CD4-positive, CD25-positive, alpha-beta regulatory T cell (primary cell): ENCODE data around the gene UTS2R. TPM values are rescaled to one million over a fixed set of nuclear protein-coding genes. Genes with fewer than 3 reads are reported as not detected.
A peak's percentile ranks its signal among the peaks of the same experiment; 100 is the strongest.

Experiments
- ATAC-seq, 2 donors: fragments of 150-1000 bp; cut with Tn5 transposase; one replicate each; pipeline ENCODE4 v1.10.0; 2021; ENCODE audit warnings: low read depth in 2 of 2, moderate number of reproducible peaks in 2 of 2, moderate library complexity in 1 of 2
- DNase-seq, 3 donors: peaks; one replicate each; pipeline versions ENCODE4 v3.0.0 to v3.0.0-alpha.2; 2012 to 2022; ENCODE audit warnings: mixed read lengths in 1 of 3
- H3K27ac ChIP-seq: one replicate; pipeline ENCODE4 v1.7.0; 2013; ENCODE audit warnings: mild to moderate bottlenecking, low read length; ENCODE audit not compliant: insufficient read depth, poor library complexity, severe bottlenecking
- H3K27me3 ChIP-seq: one replicate; pipeline ENCODE4 v1.7.0; 2013; ENCODE audit warnings: low read length; ENCODE audit not compliant: control insufficient read depth, insufficient read depth
- H3K36me3 ChIP-seq: one replicate; pipeline ENCODE4 v1.7.0; 2013; ENCODE audit warnings: mild to moderate bottlenecking, low read length, moderate library complexity; ENCODE audit not compliant: control insufficient read depth, insufficient read depth
- H3K4me1 ChIP-seq: 2 replicates; pipeline ENCODE4 v1.7.0; 2013; ENCODE audit warnings: mild to moderate bottlenecking, low read length; ENCODE audit not compliant: insufficient read depth, control insufficient read depth, poor library complexity, severe bottlenecking
- H3K4me3 ChIP-seq: one replicate; pipeline ENCODE4 v1.7.0; 2013; ENCODE audit warnings: low read depth, mild to moderate bottlenecking, low read length, moderate library complexity
- H3K9me3 ChIP-seq, 2 experiments: 1 replicate in 1 of 2; 2 replicates in 1 of 2; pipeline ENCODE4 v1.7.0; 2013; ENCODE audit warnings: low read length in 2 of 2, mild to moderate bottlenecking in 1 of 2, moderate library complexity in 1 of 2; ENCODE audit not compliant: control insufficient read depth in 2 of 2
- H3K27ac Mint-ChIP-seq, 3 donors: one replicate each; pipeline ENCODE4 v1.8.0; 2020 to 2022; ENCODE audit warnings: mild to moderate bottlenecking in 3 of 3, mixed read lengths in 3 of 3, moderate library complexity in 2 of 3
- H3K27me3 Mint-ChIP-seq: one replicate; pipeline ENCODE4 v1.8.0; 2022; ENCODE audit warnings: mild to moderate bottlenecking, mixed read lengths
- H3K36me3 Mint-ChIP-seq: one replicate; pipeline ENCODE4 v1.8.0; 2020; ENCODE audit warnings: mixed read lengths
- H3K4me1 Mint-ChIP-seq, 4 donors: one replicate each; pipeline ENCODE4 v1.8.0; 2020 to 2022; ENCODE audit warnings: mixed read lengths in 4 of 4, mild to moderate bottlenecking in 1 of 4
- H3K4me3 Mint-ChIP-seq, 4 donors: one replicate each; pipeline ENCODE4 v1.8.0; 2020 to 2022; ENCODE audit warnings: mild to moderate bottlenecking in 4 of 4, mixed read lengths in 4 of 4, moderate library complexity in 3 of 4
- H3K9me3 Mint-ChIP-seq, 7 donors: one replicate each; pipeline ENCODE4 v1.8.0; 2020 to 2022; ENCODE audit warnings: mixed read lengths in 7 of 7, mild to moderate bottlenecking in 3 of 7, moderate library complexity in 2 of 7
- polyA plus RNA-seq, 4 donors: library from polyadenylated mRNA; unstranded; fragments of 300-500 nt; fragmentation: Illumina TruSeq; gene quantifications; one replicate each; pipeline ENCODE4 v1.2.3, GENCODE V29; 2021
- total RNA-seq: library from RNA; stranded (reverse); gene quantifications from one replicate; pipeline ENCODE4 v1.2.3, GENCODE V29; 2022

The UTS2R gene
- total and polyA plus RNA-seq, 5 donors from 2014 or later, result not detected

DNA sequence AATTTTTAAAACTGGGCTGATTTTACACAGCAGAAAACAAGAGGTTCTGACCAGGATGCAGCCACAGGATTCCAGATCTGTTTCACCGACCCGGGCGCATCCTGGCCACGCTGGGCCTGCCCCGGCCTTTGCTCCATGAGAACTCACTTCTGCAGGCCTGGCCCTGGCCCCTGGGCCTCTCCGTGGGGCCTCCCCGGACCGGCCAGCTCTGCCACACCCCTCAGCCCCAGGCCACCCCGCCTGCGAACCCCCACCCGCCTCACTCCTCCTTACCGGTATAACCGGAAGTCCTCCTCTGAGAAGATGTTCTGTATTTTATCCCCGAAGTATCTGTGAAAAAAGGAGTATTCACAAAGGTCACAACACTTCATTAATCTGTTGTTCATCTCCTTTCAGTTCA, 33.5 kb downstream of the UTS2R start:
- ATAC-seq (no peak), DNase-seq (no peak)
- no peaks in the 10 kb centered on the region for H3K9me3 Mint-ChIP-seq
- peaks cover 10% of the 10 kb centered on the region for H3K4me1 ChIP-seq
- no peak overlapping the region for H3K4me3 ChIP-seq
- peaks cover 16% of the 10 kb centered on the region for H3K36me3 Mint-ChIP-seq
- H3K4me1 Mint-ChIP-seq, result peaks cover 7 to 19% (median 11%) of the 10 kb centered on the region in 4 donors
- no peak overlapping the region for H3K4me3 Mint-ChIP-seq
- no peaks in the 10 kb centered on the region for H3K27me3 Mint-ChIP-seq
- H3K9me3 ChIP-seq, result no peaks in the 10 kb centered on the region
- no peaks in the 10 kb centered on the region for H3K27me3 ChIP-seq
- no peak overlapping the region for H3K27ac Mint-ChIP-seq
- H3K27ac ChIP-seq, result no peak overlapping the region
- peaks cover 5% of the 10 kb centered on the region for H3K36me3 ChIP-seq

DNA sequence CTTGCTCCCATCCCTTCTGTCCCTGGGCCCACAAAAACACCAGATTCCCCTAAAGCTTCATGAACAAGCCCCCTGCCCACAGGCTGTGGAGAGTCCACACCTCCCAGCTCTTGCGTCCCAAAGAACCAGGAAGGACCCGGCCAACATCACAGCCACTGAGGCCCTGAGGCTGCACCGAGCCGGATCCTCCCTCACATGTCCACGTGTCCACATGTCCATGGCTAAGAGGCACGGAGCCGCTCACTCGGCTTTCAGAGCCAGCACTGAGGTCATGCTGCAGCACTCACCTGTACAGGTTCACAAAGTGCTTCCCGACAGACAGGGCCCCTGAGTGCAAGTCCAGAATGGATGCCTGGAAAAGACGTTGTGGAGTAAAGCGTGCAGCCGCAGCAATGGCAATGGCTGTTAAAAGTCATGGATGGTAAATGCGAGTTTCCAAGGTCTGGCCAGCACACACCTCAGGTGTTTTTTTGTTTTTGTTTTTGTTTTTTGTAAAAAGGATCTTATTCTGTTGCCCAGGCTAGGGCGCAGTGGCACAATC, 34.6 kb downstream of the UTS2R start:
- H3K27me3 ChIP-seq, result no peaks in the 10 kb centered on the region
- no peak overlapping the region for H3K4me3 ChIP-seq
- Mint-ChIP-seq H3K4me3 (no peak overlapping the region), H3K27me3 (no peaks in the 10 kb centered on the region), H3K4me1 (peaks cover 0 to 8% (median 5%) of the 10 kb centered on the region in 4 donors), H3K9me3 (no peaks in the 10 kb centered on the region), H3K27ac (no peak overlapping the region), H3K36me3 (peaks cover 12% of the 10 kb centered on the region)
- no peak for DNase-seq
- H3K9me3 ChIP-seq, result no peaks in the 10 kb centered on the region
- H3K36me3 ChIP-seq, result peaks cover 5% of the 10 kb centered on the region
- no peak for ATAC-seq
- H3K4me1 ChIP-seq, result peaks cover 2% of the 10 kb centered on the region
- H3K27ac ChIP-seq, result no peak overlapping the region

DNA sequence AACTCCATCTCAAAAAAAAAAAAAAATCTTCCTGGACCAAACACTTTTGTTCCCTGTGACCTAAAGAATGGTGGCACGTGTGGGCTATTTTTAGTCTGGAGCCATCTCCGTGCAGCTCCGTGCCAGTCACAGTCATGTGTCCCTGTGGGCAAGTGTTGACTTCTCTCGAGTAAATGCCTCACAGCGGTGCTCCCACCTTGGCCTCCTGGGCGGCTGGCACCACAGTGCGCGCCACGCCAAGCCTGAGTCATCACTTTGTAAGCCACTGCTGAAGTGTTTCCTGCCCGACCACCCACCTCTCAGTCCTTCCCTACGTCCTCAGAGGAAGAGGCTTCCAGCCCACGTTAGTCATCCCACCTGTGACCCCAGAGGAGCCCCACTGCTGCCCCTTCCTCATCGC, 35.7 kb downstream of the UTS2R start:
- H3K36me3 Mint-ChIP-seq, result peaks cover 12% of the 10 kb centered on the region
- no peak overlapping the region for H3K27ac Mint-ChIP-seq
- ATAC-seq, result no peak
- Histone ChIP-seq H3K4me3 (no peak overlapping the region), H3K36me3 (peaks cover 5% of the 10 kb centered on the region), H3K27me3 (no peaks in the 10 kb centered on the region), H3K4me1 (no peaks in the 10 kb centered on the region), H3K27ac (no peak overlapping the region), H3K9me3 (no peaks in the 10 kb centered on the region)
- no peaks in the 10 kb centered on the region for H3K27me3 Mint-ChIP-seq
- no peak for DNase-seq
- no peak overlapping the region for H3K4me3 Mint-ChIP-seq
- H3K4me1 Mint-ChIP-seq, result peaks cover 0 to 4% (median 1%) of the 10 kb centered on the region in 4 donors
- H3K9me3 Mint-ChIP-seq, result no peaks in the 10 kb centered on the region

- Histone ChIP-seq H3K9me3 (no peaks in the 10 kb centered on the region), H3K4me1 (no peaks in the 10 kb centered on the region), H3K36me3 (peaks cover 7% of the 10 kb centered on the region), H3K4me3 (no peak overlapping the region), H3K27ac (no peak overlapping the region), H3K27me3 (no peaks in the 10 kb centered on the region)
- Mint-ChIP-seq H3K4me1 (peaks cover 0 to 4% (median under 1%) of the 10 kb centered on the region in 4 donors), H3K27me3 (no peaks in the 10 kb centered on the region), H3K36me3 (peaks cover 13% of the 10 kb centered on the region), H3K4me3 (no peak overlapping the region), H3K9me3 (no peaks in the 10 kb centered on the region), H3K27ac (no peak overlapping the region)
- DNase-seq (no peak), ATAC-seq (no peak)
Observed at GRCh38 chr17:82408288-82408937, 36.8 kb downstream of the UTS2R start.

- Histone ChIP-seq H3K36me3 (peaks cover 7% of the 10 kb centered on the region), H3K27ac (no peak overlapping the region), H3K4me1 (no peaks in the 10 kb centered on the region), H3K9me3 (no peaks in the 10 kb centered on the region), H3K27me3 (no peaks in the 10 kb centered on the region), H3K4me3 (no peak overlapping the region)
- Mint-ChIP-seq H3K9me3 (no peaks in the 10 kb centered on the region), H3K27me3 (no peaks in the 10 kb centered on the region), H3K36me3 (peaks cover 13% of the 10 kb centered on the region), H3K4me1 (peaks cover 0 to 4% (median under 1%) of the 10 kb centered on the region in 4 donors), H3K4me3 (no peak overlapping the region), H3K27ac (no peak overlapping the region)
- ATAC-seq (no peak), DNase-seq (no peak)
Observed at GRCh38 chr17:82408938-82409318, 37.4 kb downstream of the UTS2R start.

DNA sequence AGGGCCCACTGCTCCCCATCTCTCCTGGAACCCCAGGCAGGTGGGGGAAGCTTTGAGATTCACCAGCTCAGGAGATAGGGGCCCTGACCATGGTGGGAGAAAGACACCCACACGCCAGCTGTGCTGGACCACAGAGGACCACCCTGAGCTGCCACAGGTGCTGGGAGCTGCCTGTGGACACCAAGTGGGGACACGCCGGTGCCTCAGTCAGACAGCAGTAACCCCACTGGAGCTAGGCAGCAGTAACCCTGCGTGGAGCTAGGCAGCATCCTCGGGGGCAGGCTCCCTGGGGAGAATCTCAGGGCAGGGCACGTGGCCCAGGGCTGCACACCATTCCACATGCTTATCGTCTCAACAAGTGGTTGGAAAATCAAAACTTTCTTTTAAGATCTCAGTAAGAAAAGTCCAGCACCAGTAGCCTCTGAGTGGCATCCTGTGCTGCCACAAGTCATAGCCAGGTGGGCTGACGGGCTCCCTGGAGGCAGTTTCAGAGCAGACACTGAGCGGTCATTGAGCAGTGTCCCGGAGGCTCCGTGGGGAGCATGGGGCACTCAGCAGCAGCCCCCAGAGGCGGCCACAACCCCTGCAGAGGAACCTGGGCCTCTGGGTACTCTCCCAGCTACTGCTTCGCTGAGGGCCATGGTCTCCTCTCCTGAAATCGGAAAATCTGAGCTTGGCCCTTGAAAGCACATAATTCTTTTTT, 38.6 kb downstream of the UTS2R start:
- no peak for ATAC-seq
- Mint-ChIP-seq H3K27ac (peak overlapping the region in 1 of 3 donors; percentile 15), H3K4me3 (no peak overlapping the region), H3K9me3 (no peaks in the 10 kb centered on the region), H3K4me1 (peaks cover 5 to 12% (median 7%) of the 10 kb centered on the region in 4 donors), H3K27me3 (no peaks in the 10 kb centered on the region), H3K36me3 (peaks cover 16% of the 10 kb centered on the region)
- Histone ChIP-seq H3K4me1 (peaks cover 7% of the 10 kb centered on the region), H3K9me3 (no peaks in the 10 kb centered on the region), H3K27ac (no peak overlapping the region), H3K27me3 (no peaks in the 10 kb centered on the region), H3K4me3 (no peak overlapping the region), H3K36me3 (peaks cover 7% of the 10 kb centered on the region)
- DNase-seq, result no peak

- Histone ChIP-seq H3K4me1 (peaks cover 7% of the 10 kb centered on the region), H3K9me3 (no peaks in the 10 kb centered on the region), H3K27me3 (no peaks in the 10 kb centered on the region), H3K4me3 (no peak overlapping the region), H3K27ac (no peak overlapping the region), H3K36me3 (peaks cover 7% of the 10 kb centered on the region)
- DNase-seq, result no peak
- Mint-ChIP-seq H3K36me3 (peaks cover 16% of the 10 kb centered on the region), H3K4me3 (no peak overlapping the region), H3K9me3 (no peaks in the 10 kb centered on the region), H3K27me3 (no peaks in the 10 kb centered on the region), H3K4me1 (peaks cover 5 to 15% (median 8%) of the 10 kb centered on the region in 4 donors), H3K27ac (no peak overlapping the region)
- no peak for ATAC-seq
Observed at GRCh38 chr17:82411396-82412053, 40.0 kb downstream of the UTS2R start.
